Thyroid gland (tissue), 4 donors: ENCODE results near the gene RAMP3.

Experiments
- CTCF ChIP-seq, 6 experiments: fragments of 200-600 bp in 3 of 6; fragments of 450-650 bp in 3 of 6; sonication (generic) in 3 of 6; IDR thresholded peaks; one replicate each; pipeline ENCODE4 v1.5.1; 2016 to 2019; ENCODE audit warnings: antibody characterized with exemption in 6 of 6, mild to moderate bottlenecking in 2 of 6, inconsistent platforms in 1 of 6, moderate library complexity in 1 of 6
- POLR2A ChIP-seq, 2 donors: fragments of 450-650 bp; IDR thresholded peaks; one replicate each; pipeline ENCODE4 v1.6.1; 2017; ENCODE audit warnings: antibody characterized with exemption in 2 of 2, mild to moderate bottlenecking in 2 of 2, moderate library complexity in 1 of 2

- TF ChIP-seq CTCF (IDR thresholded peaks at IDR 0.05) (no peak), POLR2A (IDR thresholded peaks at IDR 0.05) (no peak)
Measured at GRCh38 chr7:45146531-45147379, 10.8 kb upstream of the RAMP3 start.
